ENCODE results near the gene TMEM119. TPM values are rescaled to one million over a fixed set of nuclear protein-coding genes. Genes with fewer than 3 reads are reported as not detected.

The TMEM119 gene
- total RNA-seq, 1 donor from 2014 or later: 1.3 TPM

GRCh38 chr12:108640802-108641445 is 43.0 kb upstream of the TMEM119 start:
- no peaks in the 10 kb centered on the region for H3K9me3 ChIP-seq (replicated peaks)
- H3K36me3 ChIP-seq: peaks cover 16% of the 10 kb centered on the region
- peak; percentile 54 for DNase-seq
- H3K4me1 ChIP-seq: peaks cover 76% of the 10 kb centered on the region
- intact Hi-C loops (cut with micrococcal nuclease): no loop called here
- no peak overlapping the region for H3K4me3 ChIP-seq
- peak overlapping the region; percentile 42 for H3K27ac ChIP-seq (replicated peaks)
- TF ChIP-seq CTCF (IDR thresholded peaks at IDR 0.05; ENCODE audit: borderline replicate concordance): no peak
- H3K27me3 ChIP-seq (ENCODE audit: low read depth): no peaks in the 10 kb centered on the region

- H3K27me3 ChIP-seq (ENCODE audit: low read depth): no peaks in the 10 kb centered on the region
- H3K4me1 ChIP-seq: peaks cover 72% of the 10 kb centered on the region
- H3K36me3 ChIP-seq: peaks cover under 1% of the 10 kb centered on the region
- H3K9me3 ChIP-seq (replicated peaks): no peaks in the 10 kb centered on the region
- no peak for DNase-seq
- peak overlapping the region; percentile 66 for H3K27ac ChIP-seq (replicated peaks)
- intact Hi-C loops (cut with micrococcal nuclease): no loop called here
- no peak overlapping the region for H3K4me3 ChIP-seq
- no peak for TF ChIP-seq CTCF (IDR thresholded peaks at IDR 0.05; ENCODE audit: borderline replicate concordance)
These were observed 41.3 kb upstream of the TMEM119 start for GRCh38 chr12:108638997-108639822.

GRCh38 chr12:108638141-108638827 is 40.4 kb upstream of the TMEM119 start:
- Histone ChIP-seq H3K4me3 (peak overlapping the region; percentile 40), H3K27ac (replicated peaks) (peak overlapping the region; percentile 66), H3K36me3 (no peaks in the 10 kb centered on the region), H3K4me1 (peaks cover 63% of the 10 kb centered on the region), H3K27me3 (ENCODE audit: low read depth) (no peaks in the 10 kb centered on the region), H3K9me3 (replicated peaks) (no peaks in the 10 kb centered on the region)
- no peak for TF ChIP-seq CTCF (IDR thresholded peaks at IDR 0.05; ENCODE audit: borderline replicate concordance)
- DNase-seq: no peak
- intact Hi-C loops (cut with micrococcal nuclease): no loop called here

GRCh38 chr12:108637222-108637971 is 39.5 kb upstream of the TMEM119 start:
- TF ChIP-seq CTCF (IDR thresholded peaks at IDR 0.05; ENCODE audit: borderline replicate concordance): no peak
- no peak overlapping the region for H3K4me3 ChIP-seq
- no peak for DNase-seq
- peak overlapping the region; percentile 66 for H3K27ac ChIP-seq (replicated peaks)
- no peaks in the 10 kb centered on the region for H3K36me3 ChIP-seq
- intact Hi-C loops (cut with micrococcal nuclease): no loop called here
- H3K9me3 ChIP-seq (replicated peaks): no peaks in the 10 kb centered on the region
- no peaks in the 10 kb centered on the region for H3K27me3 ChIP-seq (ENCODE audit: low read depth)
- H3K4me1 ChIP-seq: peaks cover 54% of the 10 kb centered on the region
